Endothelial cell (in vitro differentiated cells): ENCODE data around the gene WSCD2. TPM values are rescaled to one million over a fixed set of nuclear protein-coding genes. Genes with fewer than 3 reads are reported as not detected.

ENCODE experiments used
- DNase-seq: peaks from one replicate; pipeline ENCODE4 v3.0.0; 2021; ENCODE audit warnings: low spot score
- H3K27ac Mint-ChIP-seq: one replicate; pipeline ENCODE4 v1.8.0; 2021; ENCODE audit warnings: mixed read lengths, inconsistent platforms; ENCODE audit not compliant: unreplicated experiment
- H3K27me3 Mint-ChIP-seq: one replicate; pipeline ENCODE4 v1.8.0; 2021; ENCODE audit warnings: mild to moderate bottlenecking, moderate library complexity, mixed read lengths, inconsistent platforms; ENCODE audit not compliant: unreplicated experiment
- H3K36me3 Mint-ChIP-seq: one replicate; pipeline ENCODE4 v1.8.0; 2021; ENCODE audit warnings: mild to moderate bottlenecking, low read depth, mixed read lengths, inconsistent platforms; ENCODE audit not compliant: unreplicated experiment
- H3K4me1 Mint-ChIP-seq: one replicate; pipeline ENCODE4 v1.8.0; 2021; ENCODE audit warnings: mild to moderate bottlenecking, mixed read lengths, inconsistent platforms; ENCODE audit not compliant: unreplicated experiment
- H3K4me3 Mint-ChIP-seq: one replicate; pipeline ENCODE4 v1.8.0; 2021; ENCODE audit warnings: mild to moderate bottlenecking, mixed read lengths, inconsistent platforms; ENCODE audit not compliant: unreplicated experiment
- H3K9me3 Mint-ChIP-seq: one replicate; pipeline ENCODE4 v1.8.0; 2021; ENCODE audit warnings: mixed read lengths, inconsistent platforms; ENCODE audit not compliant: unreplicated experiment
- CTCF ChIP-seq: fragments of 200-600 bp; sonication (generic); IDR thresholded peaks from one replicate; pipeline ENCODE4 v1.5.0; 2021; ENCODE audit warnings: antibody characterized with exemption; ENCODE audit not compliant: unreplicated experiment
- total RNA-seq: library from RNA; stranded (reverse); fragmentation: NEBNext Ultra II Directional; extraction: Animal tissue kit (Norgen Biotek cat#: 25700); gene quantifications from one replicate; pipeline ENCODE4 v1.2.1, GENCODE V29; 2021; ENCODE audit not compliant: unreplicated experiment

Gene WSCD2
- total RNA-seq, 1 donor from 2014 or later, result not detected

DNA sequence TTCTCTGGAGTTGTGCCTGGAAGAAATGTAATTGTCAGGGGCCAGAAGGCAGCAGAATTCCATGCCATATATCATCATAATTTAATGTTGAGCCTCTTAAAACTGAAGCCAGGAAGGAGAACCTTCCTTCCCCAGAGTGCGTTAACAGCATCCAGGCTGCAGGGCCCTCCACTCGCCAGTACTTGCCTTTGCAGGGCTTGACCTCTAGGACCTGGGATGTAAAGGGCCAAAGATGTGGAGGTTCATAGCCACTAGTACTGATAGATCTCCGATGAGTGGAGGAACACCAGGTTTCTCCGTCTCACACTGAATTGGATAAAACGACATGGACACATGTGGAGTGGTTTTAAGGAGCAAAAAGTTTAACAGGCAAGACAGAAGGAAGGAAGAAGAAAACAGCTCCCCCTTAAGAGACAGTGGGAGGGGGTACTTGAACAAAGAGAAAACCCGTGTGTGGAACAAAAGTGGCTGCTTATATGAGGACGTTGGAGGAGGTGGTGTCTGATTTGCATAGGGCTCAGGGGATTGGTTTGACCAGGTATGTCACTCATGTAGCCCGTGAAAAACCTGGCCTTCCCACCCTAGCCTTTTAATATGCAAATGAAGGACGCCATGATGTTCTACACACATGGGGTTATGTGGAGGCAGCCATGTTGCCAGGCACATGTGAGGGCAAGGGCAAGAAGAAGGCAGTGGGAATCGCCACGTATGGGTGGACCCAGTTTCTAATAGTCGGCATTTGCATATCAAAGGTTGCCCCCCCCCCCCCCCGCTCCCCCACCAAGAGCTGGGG, 38.8 kb upstream of the WSCD2 start:
- Mint-ChIP-seq H3K27ac (no peak overlapping the region), H3K4me3 (no peak overlapping the region)
- DNase-seq, result no peak

DNA sequence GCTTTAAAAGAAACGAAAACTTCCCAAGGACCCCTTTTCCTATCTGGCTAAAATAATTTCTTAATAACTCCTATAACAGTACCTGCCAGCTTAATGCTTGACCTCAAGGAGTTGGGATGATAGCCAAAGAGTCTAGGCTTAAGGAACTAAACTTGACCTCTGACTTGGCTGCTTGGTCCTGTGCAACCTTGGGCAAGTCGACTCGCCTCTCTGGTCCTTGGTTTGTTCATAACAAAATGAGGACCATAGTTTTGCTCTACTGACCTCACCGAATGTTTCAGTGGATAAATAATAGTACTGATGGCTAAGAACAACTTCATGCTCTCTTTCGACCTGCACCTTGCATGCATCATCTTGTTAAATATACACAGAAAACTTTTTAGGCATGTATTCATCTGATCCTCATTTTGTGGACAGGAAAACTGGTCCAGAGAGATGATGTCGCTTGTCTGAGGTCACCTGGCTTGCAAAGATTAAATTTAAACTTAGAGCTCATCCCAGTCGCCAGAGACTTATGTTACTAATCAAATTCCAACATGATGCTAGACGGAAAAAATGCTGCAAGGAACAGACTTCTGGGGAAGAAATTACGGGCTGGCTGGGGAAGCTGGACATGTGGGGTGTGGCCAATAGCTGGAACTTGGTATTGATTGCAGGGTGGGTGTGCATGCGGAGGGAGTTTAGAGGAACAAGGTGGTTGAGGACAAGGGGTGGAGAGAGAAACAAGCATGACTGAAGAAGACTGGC, 38.0 kb upstream of the WSCD2 start:
- no peak for TF ChIP-seq CTCF
- Mint-ChIP-seq H3K27me3 (no peaks in the 10 kb centered on the region), H3K9me3 (no peaks in the 10 kb centered on the region), H3K36me3 (no peaks in the 10 kb centered on the region), H3K4me1 (no peaks in the 10 kb centered on the region), H3K4me3 (no peak overlapping the region), H3K27ac (no peak overlapping the region)
- DNase-seq, result no peak

More for the DNA sequence above, 38.8 kb upstream of the WSCD2 start:
- no peak for TF ChIP-seq CTCF
- Mint-ChIP-seq H3K4me1 (no peaks in the 10 kb centered on the region), H3K36me3 (no peaks in the 10 kb centered on the region), H3K27me3 (no peaks in the 10 kb centered on the region), H3K9me3 (no peaks in the 10 kb centered on the region)

DNA sequence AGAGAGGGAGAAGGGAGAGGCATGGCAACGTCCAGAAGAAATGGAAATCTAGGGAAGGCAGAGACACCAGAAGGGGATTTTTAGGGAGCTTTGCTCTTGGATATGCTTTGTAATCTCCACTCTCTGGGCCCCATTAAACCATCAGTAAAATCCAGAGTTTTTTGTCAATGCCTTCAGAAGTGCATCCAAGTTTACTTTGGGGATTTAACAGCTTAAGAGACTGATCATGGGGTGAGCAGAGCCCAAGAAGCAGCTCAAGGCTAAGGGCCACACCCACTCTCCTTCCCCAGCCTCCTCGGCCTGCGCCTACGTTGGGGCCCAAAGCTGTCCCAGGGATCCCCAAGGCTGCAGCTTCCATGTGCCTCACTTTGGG, 37.4 kb upstream of the WSCD2 start:
- Mint-ChIP-seq H3K36me3 (no peaks in the 10 kb centered on the region), H3K27ac (no peak overlapping the region), H3K4me3 (no peak overlapping the region), H3K27me3 (no peaks in the 10 kb centered on the region), H3K9me3 (no peaks in the 10 kb centered on the region), H3K4me1 (no peaks in the 10 kb centered on the region)
- TF ChIP-seq CTCF, result no peak
- DNase-seq, result no peak

DNA sequence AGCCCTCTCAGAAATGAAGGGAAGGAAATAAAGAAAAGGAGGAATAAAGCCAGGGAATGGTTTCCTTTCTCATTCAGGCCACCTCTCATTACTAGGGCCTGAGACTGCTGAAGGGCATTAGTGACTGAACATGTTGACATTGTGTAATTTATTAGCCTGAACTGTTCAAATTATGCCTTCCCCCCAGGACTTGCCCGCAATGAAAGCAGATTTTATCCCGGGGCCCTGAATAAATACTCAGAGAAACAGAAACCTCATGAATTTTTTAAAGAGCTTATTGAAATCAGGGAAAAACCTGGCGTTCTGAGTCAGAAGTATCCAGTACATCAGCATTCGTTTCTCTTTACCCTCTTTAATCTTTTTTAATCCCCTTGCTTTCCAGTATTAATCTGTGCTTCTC, 35.9 kb upstream of the WSCD2 start:
- Mint-ChIP-seq H3K27ac (no peak overlapping the region), H3K4me3 (no peak overlapping the region), H3K36me3 (no peaks in the 10 kb centered on the region), H3K27me3 (no peaks in the 10 kb centered on the region), H3K9me3 (no peaks in the 10 kb centered on the region), H3K4me1 (no peaks in the 10 kb centered on the region)
- no peak for DNase-seq
- no peak for TF ChIP-seq CTCF
